GM19463 (cell line): ENCODE results near the gene FOXJ1.
"Not testable (repeated sequence)": the region's sequence is repeated elsewhere in the genome, so short reads cannot be mapped to it uniquely, and the experiment has no call there.

Experiments used
- ATAC-seq: cut with Tn5 transposase; IDR thresholded peaks from one replicate; pipeline ENCODE4 v1.9.1; 2021; ENCODE audit warnings: mild to moderate bottlenecking, moderate library complexity; ENCODE audit not compliant: unreplicated experiment

The FOXJ1 gene

GRCh38 chr17:76141212-76142038, at the start of gene FOXJ1:
TSS of gene FOXJ1 (minus strand) at chr17:76141245. CDS start at chr17:76140395, 850 bp downstream.
- ATAC-seq, result peak; percentile 79

GRCh38 chr17:76189741-76190140, 48.7 kb upstream of the FOXJ1 start:
- ATAC-seq, result no peak

- no peak for ATAC-seq
Observed at GRCh38 chr17:76189247-76189646, 48.2 kb upstream of the FOXJ1 start.

GRCh38 chr17:76188213-76189016, 47.4 kb upstream of the FOXJ1 start:
- ATAC-seq, result no peak

GRCh38 chr17:76186774-76187173, 45.7 kb upstream of the FOXJ1 start:
- not testable (repeated sequence) for ATAC-seq

GRCh38 chr17:76184290-76184689, 43.2 kb upstream of the FOXJ1 start:
- ATAC-seq, result no peak

- no peak for ATAC-seq
Observed at GRCh38 chr17:76182016-76182764, 41.1 kb upstream of the FOXJ1 start.

GRCh38 chr17:76179496-76180467, 38.7 kb upstream of the FOXJ1 start:
- no peak for ATAC-seq

- no peak for ATAC-seq
Observed at GRCh38 chr17:76178124-76178523, 37.1 kb upstream of the FOXJ1 start.

- ATAC-seq, result no peak
Observed at GRCh38 chr17:76176701-76177574, 35.9 kb upstream of the FOXJ1 start.

- ATAC-seq, result no peak
Observed at GRCh38 chr17:76174037-76174436, 33.0 kb upstream of the FOXJ1 start.

GRCh38 chr17:76173474-76173873, 32.4 kb upstream of the FOXJ1 start:
- no peak for ATAC-seq

- no peak for ATAC-seq
Observed at GRCh38 chr17:76171706-76172105, 30.7 kb upstream of the FOXJ1 start.

GRCh38 chr17:76170114-76170513, 29.1 kb upstream of the FOXJ1 start:
- ATAC-seq, result no peak

- ATAC-seq, result no peak
Observed at GRCh38 chr17:76166906-76167305, 25.9 kb upstream of the FOXJ1 start.

- no peak for ATAC-seq
Observed at GRCh38 chr17:76166168-76166567, 25.1 kb upstream of the FOXJ1 start.

- no peak for ATAC-seq
Observed at GRCh38 chr17:76164331-76164730, 23.3 kb upstream of the FOXJ1 start.

- no peak for ATAC-seq
Observed at GRCh38 chr17:76163919-76164318, 22.9 kb upstream of the FOXJ1 start.

GRCh38 chr17:76161619-76162266, 20.7 kb upstream of the FOXJ1 start:
- no peak for ATAC-seq
